ENCODE measurements around the gene PRRC2B.

DNA sequence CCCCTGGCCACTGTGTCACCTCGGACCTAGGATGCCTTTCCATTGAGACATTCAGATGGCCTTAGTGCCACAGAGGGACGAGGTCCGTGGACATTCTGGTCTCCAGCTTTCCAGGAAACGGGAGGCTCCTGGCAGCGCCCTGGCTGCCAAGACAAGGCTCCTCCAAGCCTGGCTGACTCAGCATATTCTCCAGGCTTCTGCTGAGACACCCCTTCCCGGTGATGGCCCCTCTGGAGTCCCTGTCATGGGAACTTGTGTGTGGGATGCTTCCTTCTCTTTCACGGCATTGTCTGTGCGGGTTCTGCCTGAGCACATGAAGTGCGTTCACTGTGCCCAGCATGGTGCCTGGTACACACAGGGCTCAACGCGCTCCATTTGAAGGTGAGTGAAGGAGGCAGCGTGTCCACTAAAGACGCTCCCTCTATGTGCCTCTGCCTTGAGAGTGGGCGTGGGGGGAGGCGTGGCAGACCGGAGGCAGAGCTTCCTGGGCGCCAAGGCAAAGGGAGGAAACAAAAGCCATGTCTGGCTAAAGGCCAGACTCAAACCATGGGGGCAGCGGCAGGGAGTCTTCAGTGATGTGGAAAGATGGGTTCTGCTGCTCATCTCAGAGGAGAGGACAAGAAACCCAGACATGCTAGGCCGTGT, 46.4 kb upstream of the PRRC2B start:
- TF ChIP-seq, protein P1, sequence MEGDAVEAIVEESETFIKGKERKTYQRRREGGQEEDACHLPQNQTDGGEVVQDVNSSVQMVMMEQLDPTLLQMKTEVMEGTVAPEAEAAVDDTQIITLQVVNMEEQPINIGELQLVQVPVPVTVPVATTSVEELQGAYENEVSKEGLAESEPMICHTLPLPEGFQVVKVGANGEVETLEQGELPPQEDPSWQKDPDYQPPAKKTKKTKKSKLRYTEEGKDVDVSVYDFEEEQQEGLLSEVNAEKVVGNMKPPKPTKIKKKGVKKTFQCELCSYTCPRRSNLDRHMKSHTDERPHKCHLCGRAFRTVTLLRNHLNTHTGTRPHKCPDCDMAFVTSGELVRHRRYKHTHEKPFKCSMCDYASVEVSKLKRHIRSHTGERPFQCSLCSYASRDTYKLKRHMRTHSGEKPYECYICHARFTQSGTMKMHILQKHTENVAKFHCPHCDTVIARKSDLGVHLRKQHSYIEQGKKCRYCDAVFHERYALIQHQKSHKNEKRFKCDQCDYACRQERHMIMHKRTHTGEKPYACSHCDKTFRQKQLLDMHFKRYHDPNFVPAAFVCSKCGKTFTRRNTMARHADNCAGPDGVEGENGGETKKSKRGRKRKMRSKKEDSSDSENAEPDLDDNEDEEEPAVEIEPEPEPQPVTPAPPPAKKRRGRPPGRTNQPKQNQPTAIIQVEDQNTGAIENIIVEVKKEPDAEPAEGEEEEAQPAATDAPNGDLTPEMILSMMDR (IDR thresholded peaks at IDR 0.05), result no peak
- no peak for TF ChIP-seq POLR2A (IDR thresholded peaks at IDR 0.05)

Data from lower leg skin (tissue), 3 donors.